ENCODE results near the gene NRXN3.

NRXN3 gene

GRCh38 chr14:79680087-79680486, 1509.9 kb downstream of the NRXN3 start:
- in situ Hi-C loops (cut with MboI; ENCODE audit: low sequenced_read_pairs): no loop called here

- in situ Hi-C loops (cut with MboI; ENCODE audit: low sequenced_read_pairs): no loop called here
These were observed 1516.0 kb downstream of the NRXN3 start for GRCh38 chr14:79686196-79686595.

GRCh38 chr14:79690960-79691359, 1520.8 kb downstream of the NRXN3 start:
- in situ Hi-C loops (cut with MboI; ENCODE audit: low sequenced_read_pairs): no loop called here

- in situ Hi-C loops (cut with MboI; ENCODE audit: low sequenced_read_pairs): no loop called here
These were observed 1523.8 kb downstream of the NRXN3 start for GRCh38 chr14:79693935-79694334.

GRCh38 chr14:79695307-79695706, 1525.1 kb downstream of the NRXN3 start:
- in situ Hi-C loops (cut with MboI; ENCODE audit: low sequenced_read_pairs): no loop called here

GRCh38 chr14:79698298-79698711, 1528.1 kb downstream of the NRXN3 start:
- in situ Hi-C loops (cut with MboI; ENCODE audit: low sequenced_read_pairs): no loop called here

- in situ Hi-C loops (cut with MboI; ENCODE audit: low sequenced_read_pairs): no loop called here
These were observed 1529.0 kb downstream of the NRXN3 start for GRCh38 chr14:79699206-79699605.

GRCh38 chr14:79701371-79701770, 1531.2 kb downstream of the NRXN3 start:
- in situ Hi-C loops (cut with MboI; ENCODE audit: low sequenced_read_pairs): no loop called here

- in situ Hi-C loops (cut with MboI; ENCODE audit: low sequenced_read_pairs): no loop called here
These were observed 1532.0 kb downstream of the NRXN3 start for GRCh38 chr14:79702197-79702596.

- in situ Hi-C loops (cut with MboI; ENCODE audit: low sequenced_read_pairs): no loop called here
These were observed 1533.0 kb downstream of the NRXN3 start for GRCh38 chr14:79703209-79703608.

GRCh38 chr14:79704041-79704807, 1534.1 kb downstream of the NRXN3 start:
- in situ Hi-C loops (cut with MboI; ENCODE audit: low sequenced_read_pairs): no loop called here

GRCh38 chr14:79705126-79705894, 1535.1 kb downstream of the NRXN3 start:
- in situ Hi-C loops (cut with MboI; ENCODE audit: low sequenced_read_pairs): no loop called here

- in situ Hi-C loops (cut with MboI; ENCODE audit: low sequenced_read_pairs): no loop called here
These were observed 1536.2 kb downstream of the NRXN3 start for GRCh38 chr14:79706382-79706781.

- in situ Hi-C loops (cut with MboI; ENCODE audit: low sequenced_read_pairs): no loop called here
These were observed 1538.5 kb downstream of the NRXN3 start for GRCh38 chr14:79708426-79709388.

- in situ Hi-C loops (cut with MboI; ENCODE audit: low sequenced_read_pairs): no loop called here
These were observed 1539.4 kb downstream of the NRXN3 start for GRCh38 chr14:79709573-79709972.

- in situ Hi-C loops (cut with MboI; ENCODE audit: low sequenced_read_pairs): no loop called here
These were observed 1542.3 kb downstream of the NRXN3 start for GRCh38 chr14:79712302-79712950.

- in situ Hi-C loops (cut with MboI; ENCODE audit: low sequenced_read_pairs): no loop called here
These were observed 1551.4 kb downstream of the NRXN3 start for GRCh38 chr14:79721399-79722084.

GRCh38 chr14:79724934-79725717, 1555.0 kb downstream of the NRXN3 start:
- in situ Hi-C loops (cut with MboI; ENCODE audit: low sequenced_read_pairs): no loop called here

GRCh38 chr14:79727900-79728299, 1557.7 kb downstream of the NRXN3 start:
- in situ Hi-C loops (cut with MboI; ENCODE audit: low sequenced_read_pairs): no loop called here

All from HL-60/S4 (cell line).